ENCODE measurements around the gene HID1.

The HID1 gene

GRCh38 chr17:74964988-74965622, 7.5 kb downstream of the HID1 start:
- DNase-seq (ENCODE audit: low spot score) = no peak

- DNase-seq (ENCODE audit: low spot score) = no peak
Measured at GRCh38 chr17:74964246-74964761, 8.3 kb downstream of the HID1 start.

GRCh38 chr17:74963656-74964055, 8.9 kb downstream of the HID1 start:
- DNase-seq (ENCODE audit: low spot score) = no peak

GRCh38 chr17:74962622-74963394, 9.8 kb downstream of the HID1 start:
- peak; percentile 79 for DNase-seq (ENCODE audit: low spot score)

GRCh38 chr17:74961657-74962350, 10.8 kb downstream of the HID1 start:
- peak; percentile 86 for DNase-seq (ENCODE audit: low spot score)

- DNase-seq (ENCODE audit: low spot score) = no peak
Measured at GRCh38 chr17:74960570-74961342, 11.8 kb downstream of the HID1 start.

GRCh38 chr17:74959826-74960515, 12.6 kb downstream of the HID1 start:
- DNase-seq (ENCODE audit: low spot score) = no peak

- DNase-seq (ENCODE audit: low spot score) = no peak
Measured at GRCh38 chr17:74957935-74958740, 14.4 kb downstream of the HID1 start.

- no peak for DNase-seq (ENCODE audit: low spot score)
Measured at GRCh38 chr17:74956093-74956492, 16.5 kb downstream of the HID1 start.

- no peak for DNase-seq (ENCODE audit: low spot score)
Measured at GRCh38 chr17:74954665-74955421, 17.7 kb downstream of the HID1 start.

- DNase-seq (ENCODE audit: low spot score) = no peak
Measured at GRCh38 chr17:74954115-74954514, 18.4 kb downstream of the HID1 start.

- no peak for DNase-seq (ENCODE audit: low spot score)
Measured at GRCh38 chr17:74953134-74953687, 19.3 kb downstream of the HID1 start.

- no peak for DNase-seq (ENCODE audit: low spot score)
Measured at GRCh38 chr17:74952431-74953133, 20.0 kb downstream of the HID1 start.

- no peak for DNase-seq (ENCODE audit: low spot score)
Measured at GRCh38 chr17:74951680-74952421, 20.7 kb downstream of the HID1 start.

- DNase-seq (ENCODE audit: low spot score) = no peak
Measured at GRCh38 chr17:74951065-74951464, 21.5 kb downstream of the HID1 start.

GRCh38 chr17:74950207-74950606, 22.4 kb downstream of the HID1 start:
- no peak for DNase-seq (ENCODE audit: low spot score)

- DNase-seq (ENCODE audit: low spot score) = no peak
Measured at GRCh38 chr17:74949455-74950115, 23.0 kb downstream of the HID1 start.
